Measurements from ENCODE around the gene SLC25A10. TPM values are rescaled to one million over a fixed set of nuclear protein-coding genes. Genes with fewer than 3 reads are reported as not detected.

The SLC25A10 gene
- total RNA-seq, 6 experiments from 2014 or later = 13.2 to 21.9 (median 17.1) TPM

DNA sequence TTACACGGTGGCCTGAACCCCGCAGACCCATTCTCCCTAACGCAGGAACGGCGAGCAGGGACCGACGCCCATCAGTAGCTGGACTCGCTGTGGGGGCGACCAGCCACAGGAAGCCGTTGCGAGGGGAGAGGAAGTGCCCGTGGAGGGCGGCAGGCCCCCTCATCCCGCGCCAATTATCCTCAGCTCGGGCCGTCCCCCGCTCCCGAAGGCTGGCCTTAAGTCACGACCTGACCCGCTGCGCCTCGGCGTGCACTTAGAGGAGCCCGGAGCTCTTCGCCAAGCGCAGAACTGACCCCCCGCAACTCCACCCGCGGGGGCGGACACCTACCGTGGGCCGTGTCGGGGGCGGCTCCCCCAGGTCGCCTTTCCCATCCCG is 28.9 kb upstream of the SLC25A10 start:
- no peaks in the 10 kb centered on the region for H3K9me3 Mint-ChIP-seq
- peak overlapping the region; percentile 97 for H3K4me3 Mint-ChIP-seq
- H3K27me3 Mint-ChIP-seq (ENCODE audit: insufficient read depth) = peaks cover 15% of the 10 kb centered on the region
- no peak for TF ChIP-seq CTCF (IDR thresholded peaks at IDR 0.05)
- DNase-seq = no peak
- H3K36me3 Mint-ChIP-seq (ENCODE audit: low read depth) = peaks cover 23% of the 10 kb centered on the region
- H3K4me1 Mint-ChIP-seq (ENCODE audit: low read depth) = peaks cover 24% of the 10 kb centered on the region
- peak overlapping the region; percentile 88 for H3K27ac Mint-ChIP-seq

- peak; percentile 100 for DNase-seq
- peaks cover 23% of the 10 kb centered on the region for H3K36me3 Mint-ChIP-seq (ENCODE audit: low read depth)
- peaks cover 15% of the 10 kb centered on the region for H3K27me3 Mint-ChIP-seq (ENCODE audit: insufficient read depth)
- H3K27ac Mint-ChIP-seq = peak within 1 kb of the TSS; percentile 99
- peak; percentile 3; the same call in 1 of the 2 replicates for TF ChIP-seq CTCF (IDR thresholded peaks at IDR 0.05)
- H3K4me3 Mint-ChIP-seq = peak within 1 kb of the TSS; percentile 98
- H3K4me1 Mint-ChIP-seq (ENCODE audit: low read depth) = peaks cover 24% of the 10 kb centered on the region
- no peaks in the 10 kb centered on the region for H3K9me3 Mint-ChIP-seq
Measured at GRCh38 chr17:81683584-81684441, 28.3 kb upstream of the SLC25A10 start, which contains the start of the genes ARL16 and HGS. ARL16 (minus strand) TSS chr17:81683797; CDS start chr17:81683753, 44 bp downstream. HGS (plus strand) TSS chr17:81684011; CDS start chr17:81684067, 56 bp downstream.

DNA sequence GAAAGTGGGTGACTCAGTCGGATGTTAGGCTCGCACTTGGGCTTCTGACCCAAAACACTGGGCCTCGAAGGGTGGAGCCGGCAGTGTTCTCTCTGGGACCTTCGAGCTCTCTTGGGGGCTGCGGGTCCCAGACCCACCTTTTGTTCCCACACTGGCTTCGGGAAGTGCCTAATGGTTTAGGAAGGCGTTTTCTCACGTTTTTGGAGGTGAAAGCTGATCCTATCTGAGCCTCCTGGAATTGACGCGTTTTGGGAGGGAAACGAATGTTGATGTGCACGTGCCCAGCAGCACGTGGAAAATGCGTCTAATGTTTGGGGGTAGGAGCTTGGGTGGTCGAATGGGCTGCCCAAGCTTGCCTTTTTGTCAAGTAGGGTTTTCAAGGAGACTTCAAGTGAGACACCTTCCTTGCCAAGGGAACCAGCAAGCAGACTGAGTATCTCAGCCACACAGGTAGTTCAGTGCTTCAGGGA is 27.6 kb upstream of the SLC25A10 start:
- Mint-ChIP-seq H3K9me3 (no peaks in the 10 kb centered on the region), H3K36me3 (ENCODE audit: low read depth) (peaks cover 23% of the 10 kb centered on the region), H3K27me3 (ENCODE audit: insufficient read depth) (peaks cover 16% of the 10 kb centered on the region), H3K27ac (peak overlapping the region; percentile 99), H3K4me1 (ENCODE audit: low read depth) (peaks cover 24% of the 10 kb centered on the region), H3K4me3 (peak overlapping the region; percentile 98)
- no peak for TF ChIP-seq CTCF (IDR thresholded peaks at IDR 0.05)
- DNase-seq = peak; percentile 80

DNA sequence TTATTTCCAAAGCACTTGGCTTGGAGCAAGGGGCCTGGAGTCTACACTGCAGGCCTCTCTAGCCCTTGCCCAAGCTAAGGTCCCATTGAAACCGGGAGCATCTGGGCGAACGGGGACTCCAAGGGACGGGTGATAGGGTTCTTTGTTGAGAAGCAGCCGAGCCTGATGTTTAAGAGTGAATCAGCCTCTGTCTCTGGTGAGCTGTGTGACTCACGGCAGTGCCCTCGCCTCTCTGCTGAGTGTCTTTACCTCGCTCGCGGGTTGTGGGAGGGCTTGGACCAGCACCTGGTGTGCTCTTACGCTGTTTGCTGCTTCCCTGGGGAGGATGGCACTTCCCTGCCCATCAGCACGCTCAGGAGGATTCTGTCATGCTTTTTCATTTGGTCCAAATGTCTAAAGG is 27.0 kb upstream of the SLC25A10 start:
- Mint-ChIP-seq H3K27me3 (ENCODE audit: insufficient read depth) (peaks cover 16% of the 10 kb centered on the region), H3K9me3 (no peaks in the 10 kb centered on the region), H3K4me1 (ENCODE audit: low read depth) (peaks cover 24% of the 10 kb centered on the region), H3K36me3 (ENCODE audit: low read depth) (peaks cover 23% of the 10 kb centered on the region), H3K27ac (peak overlapping the region; percentile 99), H3K4me3 (peak overlapping the region; percentile 98)
- no peak for TF ChIP-seq CTCF (IDR thresholded peaks at IDR 0.05)
- DNase-seq = peak; percentile 79

- peaks cover 23% of the 10 kb centered on the region for H3K36me3 Mint-ChIP-seq (ENCODE audit: low read depth)
Measured at GRCh38 chr17:81686614-81687013, 25.5 kb upstream of the SLC25A10 start.

More at GRCh38 chr17:81686614-81687013, 25.5 kb upstream of the SLC25A10 start:
- Mint-ChIP-seq H3K27me3 (ENCODE audit: insufficient read depth) (peaks cover 16% of the 10 kb centered on the region), H3K27ac (no peak overlapping the region), H3K9me3 (no peaks in the 10 kb centered on the region), H3K4me3 (no peak overlapping the region; the same call in 1 of the 2 replicates), H3K4me1 (ENCODE audit: low read depth) (peaks cover 24% of the 10 kb centered on the region)
- no peak for TF ChIP-seq CTCF (IDR thresholded peaks at IDR 0.05)
- DNase-seq = no peak
